ENCODE results near the gene TNFAIP8L1. TPM values are rescaled to one million over a fixed set of nuclear protein-coding genes. Genes with fewer than 3 reads are reported as not detected.
"Not testable (repeated sequence)": the region's sequence is repeated elsewhere in the genome, so short reads cannot be mapped to it uniquely, and the experiment has no call there.

TNFAIP8L1 gene
- total RNA-seq, 1 donor from 2014 or later = 4.2 TPM

DNA sequence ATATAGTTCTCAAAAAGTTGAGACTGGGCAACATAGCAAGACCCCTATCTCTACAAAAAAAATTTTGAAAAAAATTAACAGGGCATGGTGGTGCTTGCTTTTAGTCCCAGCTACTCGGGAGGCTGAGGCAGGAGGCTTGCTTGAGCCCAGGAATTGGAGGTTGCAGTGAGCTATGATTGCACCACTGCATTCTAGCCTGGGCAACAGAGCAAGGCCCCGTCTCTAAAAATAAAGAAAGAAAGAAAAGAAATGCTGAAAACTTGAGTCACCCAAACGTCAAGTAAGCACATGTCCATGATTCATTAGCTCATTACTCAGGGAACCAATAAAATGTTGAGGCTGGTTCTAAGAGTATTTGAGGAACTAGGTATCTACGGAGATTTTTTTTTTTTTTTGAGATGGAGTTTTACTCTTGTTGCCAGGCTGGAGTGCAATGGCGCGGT lies 45.9 kb upstream of the TNFAIP8L1 start:
- intact Hi-C loops (cut with micrococcal nuclease) = no loop called here
- H3K27me3 ChIP-seq (ENCODE audit: low read depth) = peaks cover 77% of the 10 kb centered on the region
- DNase-seq = no peak
- H3K4me3 ChIP-seq = no peak overlapping the region
- TF ChIP-seq, protein P1, sequence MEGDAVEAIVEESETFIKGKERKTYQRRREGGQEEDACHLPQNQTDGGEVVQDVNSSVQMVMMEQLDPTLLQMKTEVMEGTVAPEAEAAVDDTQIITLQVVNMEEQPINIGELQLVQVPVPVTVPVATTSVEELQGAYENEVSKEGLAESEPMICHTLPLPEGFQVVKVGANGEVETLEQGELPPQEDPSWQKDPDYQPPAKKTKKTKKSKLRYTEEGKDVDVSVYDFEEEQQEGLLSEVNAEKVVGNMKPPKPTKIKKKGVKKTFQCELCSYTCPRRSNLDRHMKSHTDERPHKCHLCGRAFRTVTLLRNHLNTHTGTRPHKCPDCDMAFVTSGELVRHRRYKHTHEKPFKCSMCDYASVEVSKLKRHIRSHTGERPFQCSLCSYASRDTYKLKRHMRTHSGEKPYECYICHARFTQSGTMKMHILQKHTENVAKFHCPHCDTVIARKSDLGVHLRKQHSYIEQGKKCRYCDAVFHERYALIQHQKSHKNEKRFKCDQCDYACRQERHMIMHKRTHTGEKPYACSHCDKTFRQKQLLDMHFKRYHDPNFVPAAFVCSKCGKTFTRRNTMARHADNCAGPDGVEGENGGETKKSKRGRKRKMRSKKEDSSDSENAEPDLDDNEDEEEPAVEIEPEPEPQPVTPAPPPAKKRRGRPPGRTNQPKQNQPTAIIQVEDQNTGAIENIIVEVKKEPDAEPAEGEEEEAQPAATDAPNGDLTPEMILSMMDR (IDR thresholded peaks at IDR 0.05; ENCODE audit: borderline replicate concordance) = no peak
- peaks cover 9% of the 10 kb centered on the region for H3K4me1 ChIP-seq
- H3K27ac ChIP-seq (replicated peaks) = no peak overlapping the region
- H3K36me3 ChIP-seq = no peaks in the 10 kb centered on the region
- H3K9me3 ChIP-seq (replicated peaks) = no peaks in the 10 kb centered on the region

DNA sequence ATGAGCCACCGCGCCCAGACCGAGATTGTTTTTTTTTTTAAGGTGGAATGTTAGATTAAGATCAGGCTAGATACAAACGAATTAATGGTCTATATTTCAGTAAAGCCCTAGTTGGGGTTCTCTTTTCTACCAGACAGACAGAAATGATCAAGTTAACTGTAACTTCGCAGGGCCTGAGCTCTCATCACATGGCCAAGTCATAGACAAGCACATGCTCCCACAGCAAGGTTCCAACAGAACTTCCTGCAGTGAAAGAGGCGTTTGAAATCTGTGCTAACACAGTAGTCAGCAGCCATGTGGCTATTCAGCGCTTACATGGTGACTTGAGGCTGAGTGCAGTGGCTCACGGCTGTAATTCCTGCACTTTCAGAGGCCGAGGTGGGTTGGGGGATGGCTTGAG lies 45.1 kb upstream of the TNFAIP8L1 start:
- intact Hi-C loops (cut with micrococcal nuclease) = no loop called here
- no peak overlapping the region for H3K4me3 ChIP-seq
- TF ChIP-seq, protein P1 (IDR thresholded peaks at IDR 0.05; ENCODE audit: borderline replicate concordance) = no peak

DNA sequence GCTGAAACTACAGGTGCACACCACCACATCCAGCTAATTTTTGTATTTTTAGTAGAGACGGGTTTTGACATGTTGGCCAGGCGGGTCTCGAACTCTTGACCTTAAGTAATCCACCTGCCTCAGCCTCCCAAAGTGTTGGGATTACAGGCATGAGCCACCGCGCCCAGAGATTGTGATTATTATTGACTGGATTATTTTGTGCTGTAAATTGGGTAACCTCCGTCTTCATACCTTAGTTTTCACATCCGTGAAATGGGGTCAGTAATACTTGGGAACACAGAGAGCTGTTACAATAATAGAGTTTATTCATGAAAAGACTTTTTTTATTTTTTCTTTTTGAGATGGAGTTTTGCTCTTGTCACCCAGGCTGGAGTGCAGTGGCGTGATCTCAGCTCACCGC lies 44.2 kb upstream of the TNFAIP8L1 start:
- H3K9me3 ChIP-seq (replicated peaks); DNase-seq; H3K4me3 ChIP-seq; intact Hi-C loops (cut with micrococcal nuclease); H3K27ac ChIP-seq (replicated peaks); H3K36me3 ChIP-seq: not testable (repeated sequence)
- peaks cover 12% of the 10 kb centered on the region for H3K4me1 ChIP-seq
- H3K27me3 ChIP-seq (ENCODE audit: low read depth) = peaks cover 88% of the 10 kb centered on the region

More for the DNA sequence above, 45.1 kb upstream of the TNFAIP8L1 start:
- no peaks in the 10 kb centered on the region for H3K9me3 ChIP-seq (replicated peaks)
- peaks cover 85% of the 10 kb centered on the region for H3K27me3 ChIP-seq (ENCODE audit: low read depth)
- no peak for DNase-seq
- no peak overlapping the region for H3K27ac ChIP-seq (replicated peaks)
- H3K4me1 ChIP-seq = peaks cover 12% of the 10 kb centered on the region
- H3K36me3 ChIP-seq = no peaks in the 10 kb centered on the region

DNA sequence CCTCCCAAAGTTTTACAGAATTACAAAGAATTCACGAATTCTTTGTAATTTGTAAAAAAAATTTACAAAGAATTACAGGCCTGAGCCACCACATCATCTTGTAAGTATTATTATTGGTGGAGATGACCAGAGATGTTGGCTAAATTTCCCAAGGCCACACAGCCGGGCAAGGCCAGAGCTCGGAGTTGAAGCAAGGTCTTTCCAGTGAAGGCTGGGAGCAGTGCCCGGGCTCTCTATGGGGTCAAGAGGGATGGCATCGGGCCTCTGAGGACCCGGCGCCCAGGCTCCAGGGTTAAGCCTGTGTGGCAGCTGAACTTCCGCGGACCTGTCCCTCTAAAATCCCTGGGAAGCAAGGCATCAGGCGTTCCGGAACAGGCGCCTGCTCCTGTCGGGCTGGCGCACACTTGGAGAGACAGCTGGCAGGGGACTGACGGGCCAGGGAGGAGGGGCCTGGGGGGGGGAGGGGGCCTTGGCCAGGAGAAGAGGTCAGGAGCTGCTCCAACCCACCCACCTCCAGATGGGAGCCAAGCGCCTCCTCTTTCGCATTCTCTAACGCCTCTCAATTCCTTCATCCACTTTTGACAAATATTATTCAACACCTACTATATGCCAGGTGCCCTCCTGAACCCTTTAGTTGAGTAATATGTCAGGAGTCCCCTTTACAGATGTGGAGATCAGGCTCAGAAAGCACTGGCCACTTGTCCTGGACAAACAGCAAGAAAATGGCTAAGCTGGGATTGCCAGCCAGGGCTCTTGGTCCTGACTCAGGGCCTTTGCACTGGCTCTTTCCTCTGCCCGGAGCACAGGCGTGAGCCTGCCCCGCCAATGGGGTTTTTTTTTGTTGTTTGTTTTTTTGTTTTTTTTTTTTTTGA lies 43.0 kb upstream of the TNFAIP8L1 start:
- Histone ChIP-seq H3K4me1 (peaks cover 12% of the 10 kb centered on the region), H3K27ac (replicated peaks) (no peak overlapping the region), H3K36me3 (no peaks in the 10 kb centered on the region), H3K9me3 (replicated peaks) (no peaks in the 10 kb centered on the region), H3K4me3 (no peak overlapping the region), H3K27me3 (ENCODE audit: low read depth) (peaks cover 88% of the 10 kb centered on the region)
- intact Hi-C loops (cut with micrococcal nuclease) = no loop called here
- DNase-seq = no peak
- TF ChIP-seq, protein P1 (IDR thresholded peaks at IDR 0.05; ENCODE audit: borderline replicate concordance) = no peak

DNA sequence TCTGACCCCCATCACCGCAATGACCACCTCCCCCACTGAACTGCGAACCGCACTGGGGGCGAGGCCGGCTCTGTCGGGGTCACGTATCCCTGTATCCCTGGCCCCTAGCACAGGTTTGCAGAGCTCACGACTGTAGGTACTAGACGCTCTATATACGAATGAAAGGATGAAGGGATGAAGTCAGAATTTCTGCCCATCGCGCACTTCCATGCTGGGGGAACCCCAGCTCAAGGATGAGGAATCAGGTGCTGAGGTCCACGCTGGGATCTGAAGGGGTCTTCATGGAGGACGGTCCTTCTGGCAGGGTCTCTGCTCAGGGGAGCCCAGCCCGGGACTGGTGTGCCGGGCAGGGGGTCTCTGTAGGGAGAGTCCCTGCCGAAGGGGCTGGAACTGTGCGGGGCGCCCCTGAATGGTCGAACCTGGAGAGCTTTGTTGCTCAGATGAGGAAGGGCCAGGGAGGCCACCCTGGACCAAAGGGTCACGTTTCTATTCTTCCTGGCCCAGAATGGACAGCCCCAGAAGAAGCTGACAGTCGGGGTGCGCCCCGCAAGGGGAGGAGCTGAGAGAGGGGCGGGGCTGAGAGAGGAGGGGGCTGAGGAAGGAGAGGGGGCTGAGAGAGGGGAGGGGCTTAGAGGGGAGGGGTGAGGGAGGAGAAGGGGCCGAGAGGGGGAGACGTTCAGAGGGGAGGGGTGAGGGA lies 41.9 kb upstream of the TNFAIP8L1 start:
- peak overlapping the region; percentile 39 for H3K4me3 ChIP-seq
- H3K4me1 ChIP-seq = peaks cover 12% of the 10 kb centered on the region
- H3K9me3 ChIP-seq (replicated peaks) = no peaks in the 10 kb centered on the region
- no peak overlapping the region for H3K27ac ChIP-seq (replicated peaks)
- no peaks in the 10 kb centered on the region for H3K36me3 ChIP-seq
- DNase-seq = no peak
- intact Hi-C loops (cut with micrococcal nuclease) = no loop called here
- TF ChIP-seq, protein P1 (IDR thresholded peaks at IDR 0.05; ENCODE audit: borderline replicate concordance) = no peak
- peaks cover 86% of the 10 kb centered on the region for H3K27me3 ChIP-seq (ENCODE audit: low read depth)
